Ovary (tissue), 9 donors: ENCODE data around the gene TAF4. TPM values are rescaled to one million over a fixed set of nuclear protein-coding genes. Genes with fewer than 3 reads are reported as not detected.
A peak's percentile ranks its signal among the peaks of the same experiment; 100 is the strongest.

Experiments used
- DNase-seq, 5 donors: peaks; one replicate each; pipeline ENCODE4 v3.0.0-alpha.2; 2019 to 2020
- H3K27ac ChIP-seq, 2 donors: fragments of 200-600 bp; one replicate each; pipeline versions ENCODE4 v1.5.1 to v1.8.0; 2019 to 2022
- H3K27me3 ChIP-seq: fragments of 200-600 bp; one replicate; pipeline ENCODE4 v1.8.0; 2022
- H3K36me3 ChIP-seq: fragments of 200-600 bp; sonication (generic); one replicate; pipeline ENCODE4 v1.5.1; 2019
- H3K4me1 ChIP-seq: one replicate; pipeline ENCODE4 v1.8.1; 2013; ENCODE audit warnings: mild to moderate bottlenecking, moderate library complexity; ENCODE audit not compliant: insufficient read depth
- H3K4me3 ChIP-seq: fragments of 200-600 bp; sonication (generic); one replicate; pipeline ENCODE4 v1.5.1; 2017
- H3K9me3 ChIP-seq, 2 donors: fragments of 200-600 bp in 1 of 2; sonication (generic) in 1 of 2; one replicate each; pipeline versions ENCODE4 v1.5.1 to v1.8.1; 2013 to 2019; ENCODE audit warnings: mild to moderate bottlenecking in 1 of 2, moderate library complexity in 1 of 2
- CTCF ChIP-seq, 3 donors: fragments of 450-650 bp in 2 of 3; fragments of 200-600 bp in 1 of 3; IDR thresholded peaks; one replicate each; pipeline versions ENCODE4 v1.5.1 to v1.8.0; 2016 to 2022; ENCODE audit warnings: antibody characterized with exemption in 3 of 3, mild to moderate bottlenecking in 1 of 3
- EP300 ChIP-seq: sonication (generic); formaldehyde crosslinking; IDR thresholded peaks from one replicate; pipeline ENCODE4 v1.6.1; 2017; ENCODE audit warnings: antibody characterized with exemption
- POLR2A ChIP-seq: fragments of 450-650 bp; IDR thresholded peaks from one replicate; pipeline ENCODE4 v1.6.1; 2017; ENCODE audit warnings: antibody characterized with exemption, mild to moderate bottlenecking, moderate library complexity
- WGBS, 3 donors: extraction: QIAGEN DNeasy Blood & Tissue Kit in 1 of 3; methylation state at CpG; one replicate each; pipeline versions ENCODE4 v1.1.5 to v1.1.7; 2013 to 2017; 5-methylcytosine and 5-hydroxymethylcytosine counted together
- intact Hi-C, 4 donors: fragments of 100-400 bp; cut with DNase I; formaldehyde crosslinking; loops; one replicate each; pipeline versions ENCODE4 v1.11.0 to v1.15.1; 2022 to 2023
- polyA plus RNA-seq, 2 donors: library from polyadenylated mRNA; stranded (reverse); fragments of 200-250 nt in 1 of 2; fragments of 350-450 nt in 1 of 2; fragmentation: Illumina TruSeq in 1 of 2; extraction: RNeasy Lipid Tissue Mini Kit (QIAGEN cat#74804) in 1 of 2; gene quantifications; one replicate each; pipeline ENCODE4 v1.2.3, GENCODE V29; 2013 to 2014
- total RNA-seq, 7 donors: library from RNA; depleted of rRNA in 2 of 7; stranded (reverse); fragments of >200 nt in 2 of 7; fragmentation: NEBNext Ultra II Directional in 3 of 7; extraction: Animal tissue kit (Norgen Biotek cat#: 25700) in 3 of 7; gene quantifications; one replicate each; pipeline versions ENCODE4 v1.1.0 to v1.2.4, GENCODE V29; 2016 to 2023
- donor health status: DM: no; HTN: no; CAD: no; lungs with moderate emphysema.
- donor health status: DM: no; HTN: no; CAD: no.
- donor health status: Bipolar disorder and iron deficiency.
- donor health status: DM: yes; HTN: yes; CAD: no.
- donor health status: DM: no; HTN: no; CAD: no.
- donor health status: DM: yes; HTN: yes; CAD: no.

Gene TAF4
- total and polyA plus RNA-seq, 9 donors, result 9.3 to 34.7 (median 19.8) TPM

- peak in 1 of 5 donors; percentile 4 for DNase-seq
- intact Hi-C loops, result no loop called here
- Histone ChIP-seq H3K9me3 (no peaks in the 10 kb centered on the region), H3K4me1 (no peaks in the 10 kb centered on the region), H3K27me3 (no peaks in the 10 kb centered on the region), H3K36me3 (no peaks in the 10 kb centered on the region), H3K4me3 (no peak overlapping the region), H3K27ac (no peak overlapping the region)
- TF ChIP-seq EP300, result no peak
- no peak for TF ChIP-seq POLR2A
- TF ChIP-seq CTCF (IDR thresholded peaks at IDR 0.05), result no peak
- 51 to 88% (median 84%) methylated on average over 6 to 10 of the region's 10 CpGs for WGBS, 3 donors
Observed at GRCh38 chr20:61937146-61937962, 128.3 kb downstream of the TAF4 start.

- 85 to 90% (median 89%) methylated on average over 29 of the region's 29 CpGs for WGBS, 3 donors
- no peak overlapping the region for H3K27ac ChIP-seq
- no peak overlapping the region for H3K4me3 ChIP-seq
- intact Hi-C loops, result no loop called here
- no peaks in the 10 kb centered on the region for H3K27me3 ChIP-seq
- no peaks in the 10 kb centered on the region for H3K9me3 ChIP-seq
- no peaks in the 10 kb centered on the region for H3K36me3 ChIP-seq
- DNase-seq, result peak in 2 of 5 donors; percentile 12 to 25
- TF ChIP-seq POLR2A, result no peak
- TF ChIP-seq EP300, result no peak
- TF ChIP-seq CTCF (IDR thresholded peaks at IDR 0.05), result no peak
- H3K4me1 ChIP-seq, result no peaks in the 10 kb centered on the region
Observed at GRCh38 chr20:61936701-61937131, 129.0 kb downstream of the TAF4 start.

GRCh38 chr20:61935926-61936700 is 129.6 kb downstream of the TAF4 start:
- Histone ChIP-seq H3K9me3 (no peaks in the 10 kb centered on the region), H3K4me3 (no peak overlapping the region), H3K4me1 (no peaks in the 10 kb centered on the region), H3K27me3 (no peaks in the 10 kb centered on the region), H3K27ac (no peak overlapping the region), H3K36me3 (no peaks in the 10 kb centered on the region)
- 78 to 82% (median 79%) methylated on average over 14 of the region's 14 CpGs for WGBS, 3 donors
- TF ChIP-seq EP300 (no peak), CTCF (IDR thresholded peaks at IDR 0.05) (no peak), POLR2A (no peak)
- peak in 2 of 5 donors; percentile 10 to 21 for DNase-seq
- intact Hi-C loops, result no loop called here

GRCh38 chr20:61934716-61935530 is 130.8 kb downstream of the TAF4 start:
- 80 to 85% (median 82%) methylated on average over 24 of the region's 24 CpGs for WGBS, 3 donors
- Histone ChIP-seq H3K27me3 (no peaks in the 10 kb centered on the region), H3K4me3 (no peak overlapping the region), H3K9me3 (no peaks in the 10 kb centered on the region), H3K27ac (no peak overlapping the region), H3K36me3 (no peaks in the 10 kb centered on the region), H3K4me1 (no peaks in the 10 kb centered on the region)
- DNase-seq, result peak in 2 of 5 donors; percentile 4 to 7
- intact Hi-C loops, result no loop called here
- TF ChIP-seq CTCF (IDR thresholded peaks at IDR 0.05) (no peak), POLR2A (no peak), EP300 (no peak)
